Amniotic stem cell (primary cell): ENCODE results near the gene LRCOL1.

Experiments
- DNase-seq: peaks from one replicate; lab custom pipeline; 2025; lab: John Stamatoyannopoulos, UW

LRCOL1 gene

DNA sequence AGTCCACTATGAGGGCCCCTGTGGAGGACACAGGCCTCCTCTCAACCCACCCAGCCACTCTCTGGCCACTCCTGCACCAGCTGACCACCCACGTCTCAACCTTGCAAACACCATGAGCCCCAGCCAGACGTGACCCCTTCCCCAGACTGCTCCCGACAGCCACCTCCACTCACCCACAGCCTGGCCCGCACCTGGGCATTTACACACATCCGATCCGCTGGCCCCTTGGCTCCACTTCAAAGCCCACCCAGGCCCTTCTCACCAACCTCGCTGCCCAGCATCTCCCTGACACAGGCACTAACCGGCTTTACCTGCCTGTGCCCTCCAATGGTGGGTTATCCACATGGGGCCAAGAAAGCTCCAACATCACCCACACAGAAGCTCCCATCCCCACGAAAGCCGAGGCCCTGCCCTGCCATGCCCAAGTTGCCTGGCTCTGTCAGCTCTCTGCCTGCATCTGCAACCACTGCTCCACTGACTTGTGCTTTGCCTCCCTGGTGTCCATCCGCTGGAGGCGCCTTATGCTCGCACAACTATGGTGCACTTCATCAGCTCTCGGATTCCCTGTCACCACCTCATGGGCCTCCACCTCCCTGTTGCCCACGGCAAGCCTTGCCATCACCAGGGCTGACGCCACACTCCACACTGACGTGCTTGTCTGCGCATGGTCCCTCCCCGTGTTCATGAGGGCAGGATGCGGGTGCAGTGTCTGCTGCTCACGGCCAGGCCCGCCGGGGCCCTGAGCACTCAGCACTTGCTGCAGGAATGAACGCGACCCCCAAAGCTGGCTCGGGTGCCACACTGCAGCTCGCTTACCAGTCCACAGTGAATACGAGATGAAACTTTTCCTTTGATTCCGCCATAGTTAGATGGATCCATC lies 24.9 kb upstream of the LRCOL1 start:
- DNase-seq, result no peak

DNA sequence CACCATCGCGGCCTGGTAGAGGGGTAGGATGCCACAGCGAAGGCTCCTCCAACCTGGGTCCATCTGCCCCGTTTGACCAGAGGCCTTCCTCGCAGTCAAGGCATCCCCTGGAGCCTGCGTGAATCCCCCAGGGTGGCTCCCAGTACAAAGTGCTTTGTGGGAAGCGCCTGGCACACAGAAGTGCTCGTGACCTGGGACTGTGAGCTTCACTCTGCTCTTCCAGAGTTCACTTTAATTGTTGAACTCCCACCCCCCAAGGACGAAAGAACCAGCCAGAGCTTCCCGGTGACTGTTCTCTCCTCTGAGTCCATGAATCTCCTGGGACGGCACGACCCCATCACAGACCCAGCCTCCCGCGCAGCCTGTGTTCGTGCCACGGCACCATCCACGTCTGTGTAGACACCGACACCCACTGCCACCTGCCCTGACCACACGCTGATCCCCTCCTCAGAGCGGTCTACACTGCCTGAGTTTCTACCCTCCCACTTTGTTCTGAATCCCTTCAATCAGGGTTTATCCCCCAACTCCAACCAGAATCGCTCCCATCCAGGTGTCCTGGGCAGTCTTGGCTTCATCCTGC lies 24.1 kb upstream of the LRCOL1 start:
- DNase-seq, result no peak

DNA sequence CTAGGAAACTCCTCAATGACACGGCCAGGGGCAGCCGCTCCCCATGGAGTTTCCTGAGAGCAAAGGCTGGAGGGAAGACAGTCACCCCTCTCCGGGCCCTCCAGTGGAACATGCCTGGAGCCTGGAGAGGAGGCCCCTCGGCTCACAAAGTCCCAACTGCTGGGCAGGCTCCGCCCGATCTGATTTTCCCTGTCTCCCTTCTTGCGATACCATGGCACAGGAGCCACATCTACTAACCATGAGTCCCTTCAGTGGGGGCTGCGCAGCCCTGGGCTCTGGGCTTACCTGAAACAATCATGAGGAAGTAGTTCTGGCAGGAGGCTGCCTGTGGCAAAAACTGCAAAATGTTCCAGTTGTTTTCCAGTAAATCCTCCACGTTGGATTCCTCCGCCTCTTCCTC lies 23.5 kb upstream of the LRCOL1 start:
- DNase-seq, result no peak

DNA sequence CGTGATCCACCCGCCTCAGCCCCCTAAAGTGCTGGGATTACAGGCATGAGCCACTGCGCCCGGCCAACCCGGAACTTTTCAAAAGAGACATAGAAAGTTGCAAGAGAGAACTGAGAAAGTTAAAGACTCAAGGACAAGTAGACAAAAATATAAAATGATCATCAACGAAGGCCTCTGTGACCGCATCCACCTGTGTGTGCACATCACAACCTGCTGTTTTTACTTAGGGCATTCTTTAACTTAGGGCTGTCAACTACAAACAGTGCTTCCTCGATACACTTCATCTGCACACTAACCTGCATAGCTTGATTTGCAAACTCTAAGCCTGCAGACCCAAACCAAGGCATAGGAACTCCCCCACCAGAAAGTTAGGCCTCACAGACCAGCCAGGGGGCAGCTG lies 23.0 kb upstream of the LRCOL1 start:
- DNase-seq, result no peak

DNA sequence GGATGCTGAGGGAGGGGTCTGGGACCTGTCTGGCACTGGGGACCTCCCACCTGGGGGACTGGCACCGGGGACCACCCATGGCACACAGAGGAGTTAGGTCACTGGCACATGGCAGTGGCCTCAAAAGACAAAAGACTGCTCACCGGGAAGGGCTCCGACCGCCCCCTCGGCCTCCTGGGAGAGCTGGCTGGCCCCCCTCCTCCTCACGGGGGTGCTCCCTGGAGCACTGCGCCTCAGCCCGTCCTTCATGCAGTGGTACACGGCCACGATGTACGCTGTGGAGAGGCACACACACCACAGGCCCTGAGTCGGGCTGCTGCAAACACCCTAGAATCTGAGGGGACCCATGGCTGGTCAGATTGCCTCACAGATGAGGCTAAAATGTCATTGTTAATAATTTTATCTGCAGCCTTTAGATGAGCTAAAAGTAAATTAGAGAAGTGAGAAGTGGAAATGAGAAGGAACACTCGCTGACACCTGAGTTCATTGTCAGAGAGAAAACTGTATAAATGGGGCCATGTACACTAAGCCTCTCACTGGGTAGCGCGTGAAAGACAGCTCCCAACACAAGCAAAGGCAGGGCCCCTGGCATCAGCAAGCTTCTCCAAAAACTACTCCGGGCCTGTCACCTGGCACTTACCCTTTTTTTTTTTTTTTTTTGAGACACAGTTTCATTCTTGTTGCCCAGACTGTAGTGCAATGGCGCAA lies 22.3 kb upstream of the LRCOL1 start:
- DNase-seq, result no peak

DNA sequence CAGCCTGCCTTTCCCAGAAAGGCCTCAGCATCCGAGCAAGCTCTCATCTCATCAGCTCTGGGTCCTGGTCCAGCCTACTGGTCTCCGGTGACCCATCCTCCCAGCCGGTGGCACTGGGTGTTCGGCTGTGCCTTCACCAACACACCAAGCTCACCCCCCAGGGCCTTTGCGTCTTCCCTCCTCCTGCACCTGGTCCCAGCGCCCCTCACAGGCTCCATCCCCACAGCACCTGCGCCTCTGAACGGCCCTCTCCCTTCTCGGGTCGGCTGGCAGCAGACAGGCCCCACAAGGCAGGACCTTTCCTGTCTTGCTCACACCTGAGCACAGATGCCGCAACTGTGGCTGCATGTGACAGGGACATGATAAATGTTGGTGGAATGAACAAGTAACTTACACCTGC lies 21.3 kb upstream of the LRCOL1 start:
- no peak for DNase-seq

DNA sequence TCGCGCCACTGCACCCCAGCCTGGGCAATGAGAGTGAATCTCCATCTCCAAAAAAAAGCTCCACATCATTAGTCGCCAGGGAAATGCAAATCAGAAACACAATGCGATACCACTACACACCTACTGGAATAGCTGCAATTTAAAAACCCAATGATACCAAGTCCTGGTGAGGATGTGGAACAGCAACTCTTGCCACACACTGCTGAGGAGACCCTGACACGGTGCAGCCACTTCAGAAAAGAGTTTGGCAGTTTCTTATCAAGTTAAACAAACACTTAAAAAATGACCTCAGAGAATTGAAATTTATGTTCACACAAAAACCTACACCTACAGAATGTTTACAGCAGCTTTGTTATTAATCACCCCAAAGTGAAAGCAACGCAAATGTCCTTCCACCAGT lies 20.3 kb upstream of the LRCOL1 start:
- no peak for DNase-seq

DNA sequence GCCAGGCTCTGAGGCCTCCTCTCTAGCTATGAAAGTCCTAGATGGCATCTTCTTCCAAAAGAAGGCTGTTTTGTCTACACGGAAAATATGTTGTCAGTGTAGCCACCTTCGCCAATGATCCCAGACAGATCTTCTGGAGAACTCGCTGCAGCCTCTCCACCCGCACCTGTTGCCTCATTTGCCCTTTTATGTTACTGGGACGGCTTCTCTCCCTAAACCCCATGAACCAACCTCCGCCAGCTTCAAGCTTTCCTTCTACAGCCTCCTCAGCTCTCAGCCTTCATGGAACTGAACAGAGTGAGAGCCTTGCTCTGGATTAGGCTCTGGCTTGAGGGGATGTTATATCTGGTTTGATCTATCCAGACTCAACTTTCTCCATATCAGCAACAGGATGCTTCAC lies 18.9 kb upstream of the LRCOL1 start:
- no peak for DNase-seq

DNA sequence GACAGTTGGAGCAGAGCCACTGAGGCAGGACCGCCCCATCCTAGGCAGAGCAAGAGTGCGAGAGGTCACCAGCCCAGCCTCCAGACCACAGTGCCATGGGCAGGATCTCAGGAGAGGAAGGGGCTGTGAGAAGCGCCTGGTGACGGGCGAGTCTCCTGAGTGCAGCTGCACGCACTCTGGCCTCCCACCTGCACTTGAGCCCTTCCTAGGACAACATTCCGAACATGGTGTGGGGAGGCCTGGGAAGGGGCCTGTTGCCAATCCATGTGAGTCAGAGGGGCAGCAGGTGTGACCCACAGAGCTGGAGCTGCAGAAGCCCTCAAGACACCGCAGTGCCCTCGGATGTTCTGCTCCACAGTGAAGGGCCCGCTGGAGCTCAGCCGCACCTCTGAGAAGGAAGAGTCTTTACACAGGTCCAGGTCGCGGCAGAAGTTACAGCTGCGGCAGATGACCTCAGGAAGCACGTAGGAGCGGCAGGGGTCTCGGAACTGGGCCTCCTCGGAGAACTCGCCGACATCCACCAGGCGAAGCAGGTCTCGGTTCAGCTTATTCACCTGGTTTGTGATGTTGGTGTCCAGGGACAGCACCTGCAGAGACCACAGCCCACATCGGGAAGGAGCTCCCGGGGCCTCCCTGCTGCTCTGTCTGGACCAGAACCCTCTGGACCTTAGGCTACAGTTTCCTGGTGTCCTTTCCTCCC lies 15.5 kb upstream of the LRCOL1 start:
- DNase-seq, result no peak

DNA sequence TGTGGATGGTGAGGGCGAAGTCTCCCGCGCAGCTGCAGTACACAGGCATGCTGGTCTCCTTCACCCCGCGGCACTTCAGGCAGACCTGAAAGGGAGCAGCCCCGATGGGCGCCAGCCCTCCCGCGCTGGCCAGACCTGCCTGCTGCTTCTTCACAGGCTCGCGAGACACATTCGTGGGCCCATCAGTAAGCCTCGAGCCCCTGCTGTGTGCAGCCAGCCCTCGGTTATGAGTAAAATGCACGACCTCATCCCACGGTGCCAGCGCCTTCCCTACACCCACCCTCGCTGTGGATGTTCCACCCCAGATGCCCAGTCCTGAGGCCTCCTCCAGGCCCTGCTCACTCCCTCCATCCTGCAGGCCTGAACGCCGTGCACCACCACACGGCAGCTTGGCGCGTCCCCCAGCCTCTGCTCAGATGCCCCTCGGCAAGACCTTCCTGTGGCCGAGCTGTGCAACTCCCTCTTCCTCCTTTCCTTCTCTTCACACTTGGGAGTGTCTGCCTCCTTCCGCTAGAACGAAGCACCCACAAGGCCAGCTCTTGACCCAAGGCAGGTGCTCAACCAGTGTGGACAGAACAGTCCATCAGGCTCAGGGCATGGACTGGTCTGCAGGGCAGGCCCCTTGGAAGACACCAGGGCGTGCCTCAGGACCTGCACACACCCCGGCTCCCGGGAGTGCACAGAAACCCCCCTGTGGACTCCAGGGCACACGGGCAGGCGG lies 14.7 kb upstream of the LRCOL1 start:
- DNase-seq, result no peak

DNA sequence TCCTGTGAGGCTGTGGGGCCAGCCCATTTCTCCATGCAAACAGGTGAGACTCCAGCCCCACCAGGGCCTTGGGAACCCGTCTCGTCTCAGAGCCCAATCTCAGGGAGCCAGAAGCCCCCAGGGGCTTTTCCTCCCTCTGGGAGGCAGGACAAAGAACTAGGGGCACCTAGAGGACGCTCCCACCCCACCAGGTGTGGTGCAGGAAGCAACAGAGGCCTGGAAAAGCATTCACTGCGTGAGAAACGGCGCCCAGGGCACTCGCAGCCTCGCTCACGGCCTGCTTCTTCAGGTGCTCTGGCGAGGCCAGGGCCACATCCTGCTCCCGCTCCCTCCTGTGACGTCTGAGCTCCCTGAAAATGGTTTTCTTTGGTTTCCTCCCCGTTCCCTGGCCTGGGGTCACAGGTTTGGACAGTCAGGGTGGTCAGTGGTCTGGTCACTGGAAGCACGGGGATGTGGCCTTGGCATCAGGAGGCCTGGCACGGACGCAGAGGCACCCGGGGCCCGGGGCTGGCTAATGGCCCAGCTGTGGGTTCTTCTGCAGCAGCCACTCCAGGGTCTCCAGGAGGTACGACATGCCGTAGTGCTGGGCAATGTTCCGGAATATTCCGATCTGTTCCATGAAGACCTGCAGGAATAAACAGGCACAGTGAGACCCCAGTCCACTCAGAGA lies 13.9 kb upstream of the LRCOL1 start:
- DNase-seq, result no peak

DNA sequence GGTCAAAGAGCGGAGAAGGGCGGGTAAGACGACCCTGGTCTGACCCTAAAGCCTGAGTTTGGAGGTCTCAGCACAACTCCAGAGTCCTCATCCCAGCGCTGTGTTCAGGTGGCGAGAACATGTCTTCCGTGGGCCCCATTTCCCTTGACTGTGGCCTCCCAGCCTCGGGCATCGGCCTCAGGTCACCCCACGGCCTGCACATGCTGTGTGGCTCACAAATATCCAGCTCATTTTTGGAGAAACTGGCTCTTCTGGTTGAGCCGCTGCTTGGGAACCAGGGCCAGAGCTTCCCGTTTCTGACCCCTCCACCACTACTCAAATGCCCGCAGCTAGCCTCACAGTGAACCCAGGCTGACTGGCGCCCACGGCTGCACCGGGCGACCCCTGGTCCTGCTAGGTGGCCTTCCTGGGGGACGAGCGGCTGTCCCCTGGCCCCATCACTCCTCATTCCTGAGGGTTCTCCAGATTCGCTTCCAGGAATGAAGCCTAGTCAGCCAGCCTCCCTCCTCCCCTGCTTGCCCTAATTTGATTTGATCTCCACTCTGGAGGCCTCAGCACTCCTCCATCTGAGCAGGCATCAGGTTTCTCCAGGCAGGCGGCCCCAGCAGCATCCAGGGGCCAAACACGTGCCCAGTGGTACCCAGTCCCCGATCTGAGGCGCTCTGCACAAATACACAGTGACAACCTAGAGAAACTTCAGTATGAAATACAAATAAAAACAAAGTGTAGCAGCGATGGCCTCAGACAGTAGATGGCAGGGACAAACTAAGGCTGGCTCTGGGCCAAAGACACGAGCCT lies 12.9 kb upstream of the LRCOL1 start:
- no peak for DNase-seq

DNA sequence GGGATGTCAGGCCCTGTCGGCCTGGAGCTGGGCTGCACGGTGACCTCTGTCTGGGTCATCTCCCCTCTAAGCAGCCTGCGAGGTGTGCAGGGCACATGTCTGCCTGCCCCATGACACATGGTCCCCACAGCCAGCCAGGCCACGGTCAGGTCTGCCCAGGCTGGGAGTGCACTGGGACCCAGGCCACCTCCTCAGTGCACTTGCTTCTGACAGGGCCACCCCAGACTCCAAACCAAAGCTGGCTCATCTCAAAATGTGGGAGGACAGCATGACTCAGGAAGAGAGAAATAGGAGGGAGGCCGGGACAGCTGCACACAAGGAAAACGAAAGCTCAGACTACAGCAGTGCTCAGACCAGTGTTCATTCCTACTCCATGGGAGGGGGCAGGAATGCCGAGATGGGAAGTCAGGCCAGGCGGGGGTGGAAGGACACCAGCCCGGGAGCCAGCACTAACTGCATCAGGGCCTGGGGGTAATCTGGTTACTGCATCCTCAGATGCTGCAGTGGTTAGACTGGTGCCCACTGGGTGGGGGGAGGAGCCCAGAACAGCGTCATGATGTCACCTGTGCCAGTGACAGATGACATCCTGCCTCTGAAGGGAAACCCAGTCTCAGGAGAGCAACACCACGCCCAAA lies 12.2 kb upstream of the LRCOL1 start:
- peak; percentile 46 for DNase-seq

DNA sequence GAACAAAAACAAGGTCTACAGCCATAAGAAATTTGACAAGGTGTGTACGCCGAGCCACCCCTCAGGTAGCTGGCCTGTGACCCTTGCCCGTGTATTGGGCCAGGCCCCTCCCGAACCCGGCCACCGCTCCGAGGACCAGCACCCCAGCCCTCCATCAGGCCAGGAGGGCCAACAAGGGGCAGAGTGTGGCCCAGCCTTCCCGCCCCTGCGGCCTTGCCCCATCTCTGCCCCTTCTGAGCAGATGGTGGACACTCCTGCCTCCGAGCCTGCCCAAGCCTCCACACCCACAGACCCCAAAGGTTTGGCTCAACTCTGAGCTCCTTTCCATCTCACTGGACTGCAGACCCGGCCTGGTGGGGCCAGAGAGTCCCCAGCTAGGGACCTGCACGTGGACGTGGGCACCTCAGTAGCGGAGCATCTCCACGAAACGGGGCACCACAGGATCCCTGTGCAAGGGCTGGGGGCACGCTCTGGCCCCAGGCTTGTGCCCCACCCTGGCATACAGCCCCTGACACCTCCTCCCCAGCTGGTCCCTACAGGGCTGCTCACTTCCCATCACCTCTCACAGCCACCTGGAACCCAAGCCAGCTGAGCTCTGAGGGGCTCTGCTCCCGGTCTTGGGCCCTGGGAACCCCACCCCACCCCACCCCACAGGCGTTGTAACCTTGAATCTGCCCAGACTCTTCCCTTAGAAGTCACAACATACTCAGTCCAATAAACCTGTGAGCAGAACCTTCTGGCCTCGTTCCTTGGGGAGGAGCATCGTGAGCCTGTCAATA lies 11.5 kb upstream of the LRCOL1 start:
- DNase-seq, result no peak

DNA sequence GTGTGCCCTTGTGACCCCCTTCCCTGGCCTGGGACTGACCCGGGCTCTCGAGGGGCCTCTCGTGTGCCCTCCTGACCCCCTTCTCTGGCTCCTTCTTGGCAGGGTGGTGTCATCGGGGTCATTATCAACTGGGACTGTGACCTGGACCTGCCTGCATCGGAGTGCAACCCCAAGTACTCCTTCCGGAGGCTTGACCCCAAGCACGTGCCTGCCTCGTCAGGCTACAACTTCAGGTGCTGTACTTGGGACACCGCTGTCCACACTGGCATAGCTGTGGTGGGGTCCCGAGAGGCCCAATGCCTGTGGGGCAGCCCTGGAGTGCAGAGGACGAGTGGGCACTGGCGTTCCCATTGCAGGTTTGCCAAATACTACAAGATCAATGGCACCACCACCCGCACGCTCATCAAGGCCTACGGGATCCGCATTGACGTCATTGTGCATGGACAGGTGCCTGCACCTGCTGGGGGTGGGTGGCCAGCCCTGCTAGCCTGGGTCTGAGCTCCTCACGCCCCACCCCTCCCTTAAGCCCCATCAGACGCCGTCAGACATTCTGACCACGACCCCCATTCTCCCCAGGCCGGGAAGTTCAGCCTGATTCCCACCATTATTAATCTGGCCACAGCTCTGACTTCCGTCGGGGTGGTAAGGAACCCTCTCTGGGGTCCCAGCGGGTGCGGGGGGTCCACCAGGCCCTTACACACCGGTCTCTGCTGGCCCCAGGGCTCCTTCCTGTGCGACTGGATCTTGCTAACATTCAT lies 10.7 kb upstream of the LRCOL1 start:
- DNase-seq, result no peak

DNA sequence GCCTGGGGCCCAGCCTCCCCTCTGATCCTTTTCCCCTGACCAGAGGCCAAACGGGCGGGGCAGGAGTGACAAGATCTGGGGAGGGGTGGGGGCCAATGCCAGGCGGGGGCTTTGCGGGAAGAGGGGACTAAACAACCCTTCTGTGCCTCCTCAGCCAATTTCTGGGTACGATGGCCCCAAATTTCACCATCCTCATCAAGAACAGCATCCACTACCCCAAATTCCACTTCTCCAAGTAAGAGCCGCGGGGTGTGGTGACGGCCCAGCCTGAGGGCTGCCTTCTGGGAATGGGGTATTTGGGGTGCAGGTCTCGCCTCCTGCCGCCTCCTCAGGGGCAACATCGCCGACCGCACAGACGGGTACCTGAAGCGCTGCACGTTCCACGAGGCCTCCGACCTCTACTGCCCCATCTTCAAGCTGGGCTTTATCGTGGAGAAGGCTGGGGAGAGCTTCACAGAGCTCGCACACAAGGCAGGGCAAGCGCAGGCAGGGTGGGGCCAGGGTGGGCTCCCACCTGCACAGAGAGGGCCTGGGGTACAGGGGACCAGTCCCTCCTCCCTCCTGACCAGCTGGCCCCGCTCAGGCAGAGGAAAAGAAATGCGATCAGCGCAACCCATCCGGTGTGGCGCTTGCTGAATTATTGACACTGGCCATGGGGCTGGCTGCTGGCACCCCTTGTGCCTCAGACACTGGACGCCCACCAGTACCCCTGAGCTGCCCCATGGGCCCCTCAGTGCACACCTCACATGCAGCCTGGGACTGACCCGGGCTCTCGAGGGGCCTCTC lies 9.9 kb upstream of the LRCOL1 start:
- no peak for DNase-seq

DNA sequence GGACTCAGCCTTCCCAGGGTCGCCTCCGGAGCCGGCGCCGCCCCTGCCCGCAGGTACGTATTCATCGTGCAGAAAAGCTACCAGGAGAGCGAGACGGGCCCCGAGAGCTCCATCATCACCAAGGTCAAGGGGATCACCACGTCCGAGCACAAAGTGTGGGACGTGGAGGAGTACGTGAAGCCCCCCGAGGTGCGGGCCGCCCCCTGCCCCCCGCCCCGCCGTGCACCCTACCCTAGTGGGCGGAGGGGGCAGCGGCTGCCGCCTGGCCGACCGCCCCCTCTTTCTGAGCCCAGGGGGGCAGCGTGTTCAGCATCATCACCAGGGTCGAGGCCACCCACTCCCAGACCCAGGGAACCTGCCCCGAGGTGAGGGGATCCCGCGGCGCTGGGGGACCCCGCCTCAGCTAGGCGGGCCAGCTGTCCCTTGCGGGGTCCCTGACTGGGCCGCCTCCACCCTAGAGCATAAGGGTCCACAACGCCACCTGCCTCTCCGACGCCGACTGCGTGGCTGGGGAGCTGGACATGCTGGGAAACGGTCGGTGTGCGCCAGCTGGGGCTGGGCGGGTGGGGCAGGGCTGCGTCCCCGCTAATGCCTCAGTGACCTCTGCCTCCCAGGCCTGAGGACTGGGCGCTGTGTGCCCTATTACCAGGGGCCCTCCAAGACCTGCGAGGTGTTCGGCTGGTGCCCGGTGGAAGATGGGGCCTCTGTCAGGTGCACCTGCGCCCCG lies 9.2 kb upstream of the LRCOL1 start:
- no peak for DNase-seq
